Bronchial epithelial cell (primary cell): Measurements from ENCODE around the gene SHH. TPM values are rescaled to one million over a fixed set of nuclear protein-coding genes. Genes with fewer than 3 reads are reported as not detected.
"Not testable (repeated sequence)": the region's sequence is repeated elsewhere in the genome, so short reads cannot be mapped to it uniquely, and the experiment has no call there.

Experiments
- DNase-seq: peaks from one replicate; pipeline ENCODE4 v3.0.0-alpha.2; 2010; ENCODE audit warnings: low read depth
- FAIRE-seq: peaks from 2 replicates; lab custom pipeline; 2011; peaks lifted over from hg19 to GRCh38; lab: Jason Lieb, UNC
- H3K27me3 ChIP-seq: 2 replicates; pipeline ENCODE4 v1.5.1; 2011; ENCODE audit warnings: low read length; ENCODE audit not compliant: control insufficient read depth, insufficient read depth
- H3K36me3 ChIP-seq: 2 replicates; pipeline ENCODE4 v1.5.1; 2011; ENCODE audit warnings: low read length; ENCODE audit not compliant: control insufficient read depth, insufficient read depth
- H3K4me3 ChIP-seq: 2 replicates; pipeline ENCODE4 v1.5.1; 2011; ENCODE audit warnings: mild to moderate bottlenecking, low read depth, low read length, control low read depth
- total RNA-seq: library from RNA; depleted of rRNA; stranded (reverse); fragments of >200 nt; gene quantifications from 2 replicates; pipeline ENCODE4 v1.2.1, GENCODE V29; 2014
- TF ChIP-seq, protein P1 (sequence below): IDR thresholded peaks from 2 replicates; pipeline ENCODE4 v1.5.1; 2011; ENCODE audit warnings: mild to moderate bottlenecking, moderate library complexity, low read length, control low read depth, inconsistent platforms; ENCODE audit not compliant: insufficient read depth, severe bottlenecking

SHH gene
- total RNA-seq, 1 donor from 2014 or later, result not detected

GRCh38 chr7:155840909-155841308, 28.6 kb upstream of the SHH start:
- no peak for FAIRE-seq

GRCh38 chr7:155840262-155840885, 28.1 kb upstream of the SHH start:
- FAIRE-seq (no peak), DNase-seq (no peak)
- Histone ChIP-seq H3K27me3 (no peaks in the 10 kb centered on the region), H3K4me3 (no peak overlapping the region), H3K36me3 (no peaks in the 10 kb centered on the region)
- TF ChIP-seq, protein P1, sequence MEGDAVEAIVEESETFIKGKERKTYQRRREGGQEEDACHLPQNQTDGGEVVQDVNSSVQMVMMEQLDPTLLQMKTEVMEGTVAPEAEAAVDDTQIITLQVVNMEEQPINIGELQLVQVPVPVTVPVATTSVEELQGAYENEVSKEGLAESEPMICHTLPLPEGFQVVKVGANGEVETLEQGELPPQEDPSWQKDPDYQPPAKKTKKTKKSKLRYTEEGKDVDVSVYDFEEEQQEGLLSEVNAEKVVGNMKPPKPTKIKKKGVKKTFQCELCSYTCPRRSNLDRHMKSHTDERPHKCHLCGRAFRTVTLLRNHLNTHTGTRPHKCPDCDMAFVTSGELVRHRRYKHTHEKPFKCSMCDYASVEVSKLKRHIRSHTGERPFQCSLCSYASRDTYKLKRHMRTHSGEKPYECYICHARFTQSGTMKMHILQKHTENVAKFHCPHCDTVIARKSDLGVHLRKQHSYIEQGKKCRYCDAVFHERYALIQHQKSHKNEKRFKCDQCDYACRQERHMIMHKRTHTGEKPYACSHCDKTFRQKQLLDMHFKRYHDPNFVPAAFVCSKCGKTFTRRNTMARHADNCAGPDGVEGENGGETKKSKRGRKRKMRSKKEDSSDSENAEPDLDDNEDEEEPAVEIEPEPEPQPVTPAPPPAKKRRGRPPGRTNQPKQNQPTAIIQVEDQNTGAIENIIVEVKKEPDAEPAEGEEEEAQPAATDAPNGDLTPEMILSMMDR, result no peak

More at GRCh38 chr7:155840909-155841308, 28.6 kb upstream of the SHH start:
- TF ChIP-seq, protein P1, result no peak
- H3K4me3 ChIP-seq, result no peak overlapping the region
- H3K27me3 ChIP-seq, result no peaks in the 10 kb centered on the region
- H3K36me3 ChIP-seq, result no peaks in the 10 kb centered on the region
- DNase-seq, result no peak

GRCh38 chr7:155839461-155839860, 27.2 kb upstream of the SHH start:
- TF ChIP-seq, protein P1, result no peak
- DNase-seq (no peak), FAIRE-seq (no peak)
- Histone ChIP-seq H3K36me3 (no peaks in the 10 kb centered on the region), H3K4me3 (no peak overlapping the region), H3K27me3 (no peaks in the 10 kb centered on the region)

GRCh38 chr7:155838312-155838711, 26.0 kb upstream of the SHH start:
- not testable (repeated sequence) for H3K4me3 ChIP-seq, DNase-seq, FAIRE-seq, H3K27me3 ChIP-seq, H3K36me3 ChIP-seq

DNA sequence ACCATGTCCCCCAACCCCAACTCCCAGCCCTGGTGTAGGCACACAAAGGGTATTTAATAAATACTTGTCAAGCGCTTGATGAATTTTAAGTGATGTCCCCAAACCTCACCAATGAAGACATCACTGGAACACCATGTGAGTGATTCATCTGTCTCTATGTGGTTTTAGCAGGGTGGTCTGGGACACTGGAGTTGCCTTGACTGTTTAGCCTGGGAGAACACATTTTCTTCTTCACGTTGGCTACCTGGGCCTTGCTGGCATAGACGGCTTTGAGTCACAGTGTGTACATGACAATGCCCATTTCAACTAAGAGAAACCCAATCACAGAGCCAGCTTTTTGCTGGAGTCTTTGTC, 24.8 kb upstream of the SHH start:
- FAIRE-seq, result no peak
- DNase-seq, result no peak
- no peaks in the 10 kb centered on the region for H3K27me3 ChIP-seq
- TF ChIP-seq, protein P1, result no peak
- no peaks in the 10 kb centered on the region for H3K36me3 ChIP-seq
- H3K4me3 ChIP-seq, result no peak overlapping the region

DNA sequence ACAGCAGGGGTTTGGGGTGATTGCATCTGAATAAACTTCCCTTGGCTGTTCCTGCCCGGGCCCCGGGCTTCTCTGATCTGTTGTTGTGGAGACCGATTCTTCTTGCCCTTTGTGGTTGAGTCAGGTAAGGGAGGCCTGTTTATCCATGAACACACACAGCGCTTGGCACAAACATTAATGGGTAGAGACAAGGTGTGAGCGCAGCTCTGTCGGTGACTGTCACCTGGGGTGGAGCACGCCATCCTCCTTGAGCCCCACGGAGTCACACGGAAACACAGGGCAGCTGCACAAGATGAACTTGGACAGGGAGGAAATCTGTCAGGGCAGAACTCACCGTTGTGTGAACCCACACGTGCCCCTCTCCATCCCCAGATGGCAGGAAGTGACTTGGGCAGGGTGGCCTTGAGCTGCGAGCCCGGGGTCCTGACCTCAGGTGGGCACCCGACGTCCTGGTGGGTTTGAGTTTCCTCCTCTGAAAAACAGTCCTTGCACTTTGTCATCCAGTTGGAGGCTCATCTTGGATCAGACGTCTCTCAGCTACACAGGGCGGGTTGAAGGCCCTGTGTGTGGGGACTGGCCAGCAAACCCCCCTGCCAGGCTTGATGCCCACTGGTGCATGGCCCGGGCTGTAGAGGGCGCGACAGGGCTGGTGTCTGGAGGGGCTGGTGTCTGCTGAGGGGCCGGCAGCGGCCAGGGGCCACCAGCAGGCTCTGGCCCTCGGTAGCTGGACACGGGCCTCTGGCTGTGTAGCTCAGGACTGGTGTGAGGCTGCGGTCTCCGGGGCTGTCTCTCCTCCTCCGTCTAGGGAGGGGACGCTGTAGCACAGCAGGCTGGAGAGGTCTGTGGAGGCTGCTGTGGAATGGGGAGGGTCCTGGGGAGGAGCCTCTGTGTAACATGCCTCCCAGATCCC, 24.2 kb upstream of the SHH start:
- FAIRE-seq, result no peak
- H3K36me3 ChIP-seq, result no peaks in the 10 kb centered on the region
- TF ChIP-seq, protein P1, result no peak
- H3K4me3 ChIP-seq, result no peak overlapping the region
- no peaks in the 10 kb centered on the region for H3K27me3 ChIP-seq
- DNase-seq, result no peak
